H9 (cell line): ENCODE data around the gene ERAP2. TPM values are rescaled to one million over a fixed set of nuclear protein-coding genes. Genes with fewer than 3 reads are reported as not detected.

Source experiments
- DNase-seq: peaks from one replicate; pipeline ENCODE4 v3.0.0-alpha.2; 2017
- H2AFZ ChIP-seq: one replicate; pipeline ENCODE4 v1.6.1; 2013; ENCODE audit warnings: mild to moderate bottlenecking, low read length, control low read depth, moderate library complexity
- H2AK5ac ChIP-seq: 2 replicates; pipeline ENCODE4 v1.6.1; 2013; ENCODE audit warnings: low read length, control low read depth, mixed read lengths; ENCODE audit not compliant: insufficient read length
- H2BK120ac ChIP-seq: one replicate; pipeline ENCODE4 v1.6.1; 2013; ENCODE audit warnings: low read depth, mild to moderate bottlenecking, low read length, control low read depth, inconsistent platforms; ENCODE audit not compliant: poor library complexity, severe bottlenecking
- H2BK12ac ChIP-seq: 2 replicates; pipeline ENCODE4 v1.6.1; 2013; ENCODE audit warnings: low read length, control low read depth, mixed read lengths, low read depth; ENCODE audit not compliant: insufficient read length
- H2BK15ac ChIP-seq: 2 replicates; pipeline ENCODE4 v1.6.1; 2013; ENCODE audit warnings: low read depth, low read length, control low read depth
- H2BK20ac ChIP-seq: one replicate; pipeline ENCODE4 v1.6.1; 2013; ENCODE audit warnings: low read depth, mild to moderate bottlenecking, low read length, control low read depth, inconsistent platforms; ENCODE audit not compliant: poor library complexity, severe bottlenecking
- H2BK5ac ChIP-seq: 2 replicates; pipeline ENCODE4 v1.6.1; 2013; ENCODE audit warnings: low read length, control low read depth, mixed read lengths; ENCODE audit not compliant: insufficient read length
- H3K14ac ChIP-seq: 2 replicates; pipeline ENCODE4 v1.6.1; 2013; ENCODE audit warnings: low read length, control low read depth; ENCODE audit not compliant: insufficient read depth
- H3K18ac ChIP-seq: 2 replicates; pipeline ENCODE4 v1.6.1; 2013; ENCODE audit warnings: low read depth, mild to moderate bottlenecking, mixed read lengths, low read length, control low read depth; ENCODE audit not compliant: insufficient read length
- H3K23ac ChIP-seq: 2 replicates; pipeline ENCODE4 v1.6.1; 2013; ENCODE audit warnings: low read length, control low read depth, mixed read lengths, low read depth; ENCODE audit not compliant: insufficient read length
- H3K23me2 ChIP-seq: 2 replicates; pipeline ENCODE4 v1.6.1; 2013; ENCODE audit warnings: low read depth, mild to moderate bottlenecking, mixed read lengths, low read length, control low read depth; ENCODE audit not compliant: insufficient read length, poor library complexity, severe bottlenecking
- H3K27ac ChIP-seq: 2 replicates; pipeline ENCODE4 v1.5.1; 2013; ENCODE audit warnings: low read length, control low read depth, mixed read lengths, low read depth; ENCODE audit not compliant: insufficient read length
- H3K27me3 ChIP-seq: 2 replicates; pipeline ENCODE4 v1.6.1; 2013; ENCODE audit warnings: low read length, control low read depth, inconsistent platforms; ENCODE audit not compliant: insufficient read depth
- H3K4ac ChIP-seq: 2 replicates; pipeline ENCODE4 v1.6.1; 2013; ENCODE audit warnings: low read depth, mild to moderate bottlenecking, control low read depth, inconsistent platforms, low read length, moderate library complexity
- H3K4me1 ChIP-seq: 2 replicates; pipeline ENCODE4 v1.6.1; 2013; ENCODE audit warnings: low read length, control low read depth, inconsistent platforms; ENCODE audit not compliant: insufficient read depth
- H3K4me2 ChIP-seq: 2 replicates; pipeline ENCODE4 v1.6.1; 2013; ENCODE audit warnings: low read length, control low read depth, mixed read lengths; ENCODE audit not compliant: insufficient read length, insufficient read depth
- H3K56ac ChIP-seq: 2 replicates; pipeline ENCODE4 v1.6.1; 2013; ENCODE audit warnings: low read depth, mild to moderate bottlenecking, mixed read lengths, low read length, control low read depth; ENCODE audit not compliant: insufficient read length
- H3K79me1 ChIP-seq: 2 replicates; pipeline ENCODE4 v1.6.1; 2013; ENCODE audit warnings: low read depth, mild to moderate bottlenecking, moderate library complexity, low read length, control low read depth, inconsistent platforms; ENCODE audit not compliant: insufficient read depth, poor library complexity, severe bottlenecking
- H3K79me2 ChIP-seq: 2 replicates; pipeline ENCODE4 v1.6.1; 2013; ENCODE audit warnings: low read length, control low read depth, inconsistent platforms; ENCODE audit not compliant: insufficient read depth
- H3K9ac ChIP-seq: 2 replicates; pipeline ENCODE4 v1.6.1; 2013; ENCODE audit warnings: low read length, control low read depth, mixed read lengths; ENCODE audit not compliant: insufficient read length; ENCODE audit errors: extremely low read depth
- H3K9me3 ChIP-seq: one replicate; pipeline ENCODE4 v1.6.1; 2013; ENCODE audit warnings: low read depth, low read length, inconsistent platforms; ENCODE audit not compliant: control insufficient read depth
- H3T11ph ChIP-seq: one replicate; pipeline ENCODE4 v1.6.1; 2013; ENCODE audit warnings: mild to moderate bottlenecking, low read length, control low read depth, inconsistent platforms
- H4K20me1 ChIP-seq: one replicate; pipeline ENCODE4 v1.6.1; 2013; ENCODE audit not compliant: control insufficient read depth, insufficient read length, insufficient read depth
- H4K5ac ChIP-seq: 2 replicates; pipeline ENCODE4 v1.6.1; 2013; ENCODE audit warnings: low read depth, mild to moderate bottlenecking, mixed read lengths, low read length, control low read depth; ENCODE audit not compliant: insufficient read length
- H4K8ac ChIP-seq: replicated peaks from 2 replicates; pipeline ENCODE4 v1.6.1; 2013; ENCODE audit warnings: low read length, control low read depth, mixed read lengths, low read depth; ENCODE audit not compliant: insufficient read length
- H4K91ac ChIP-seq: 2 replicates; pipeline ENCODE4 v1.6.1; 2013; ENCODE audit warnings: low read depth, mild to moderate bottlenecking, moderate library complexity, mixed read lengths, low read length, control low read depth; ENCODE audit not compliant: insufficient read length
- H3K27ac Mint-ChIP-seq, 3 experiments: 2 replicates in 2 of 3; 3 replicates in 1 of 3; pipeline ENCODE4 v1.8.0; 2020 to 2021; ENCODE audit warnings: mixed read lengths in 3 of 3, mild to moderate bottlenecking in 1 of 3, moderate library complexity in 1 of 3
- H3K27me3 Mint-ChIP-seq: 2 replicates; pipeline ENCODE4 v1.8.0; 2021; ENCODE audit warnings: low read depth, mild to moderate bottlenecking, moderate library complexity, mixed read lengths
- H3K36me3 Mint-ChIP-seq, 3 experiments: 2 replicates in 2 of 3; 3 replicates in 1 of 3; pipeline ENCODE4 v1.8.0; 2020 to 2021; ENCODE audit warnings: low read depth in 3 of 3, mixed read lengths in 3 of 3; ENCODE audit not compliant: insufficient read depth in 1 of 3
- H3K4me1 Mint-ChIP-seq, 2 experiments: 2 replicates each; pipeline ENCODE4 v1.8.0; 2020; ENCODE audit warnings: mixed read lengths in 2 of 2
- H3K4me3 Mint-ChIP-seq, 2 experiments: 2 replicates in 1 of 2; 3 replicates in 1 of 2; pipeline ENCODE4 v1.8.0; 2020 to 2021; ENCODE audit warnings: mild to moderate bottlenecking in 2 of 2, mixed read lengths in 2 of 2, moderate library complexity in 1 of 2
- H3K9me3 Mint-ChIP-seq, 2 experiments: 2 replicates in 1 of 2; 3 replicates in 1 of 2; pipeline ENCODE4 v1.8.0; 2020; ENCODE audit warnings: mild to moderate bottlenecking in 2 of 2, mixed read lengths in 2 of 2, moderate library complexity in 1 of 2
- CTCF ChIP-seq: fragments of 200-600 bp; sonication (generic); conservative IDR thresholded peaks from 3 replicates; pipeline ENCODE4 v1.8.0; 2021; ENCODE audit warnings: antibody characterized with exemption, mild to moderate bottlenecking
- WGBS: extraction: QIAGEN DNeasy Blood & Tissue Kit; methylation state at CpG from one replicate; pipeline ENCODE4 v1.1.7; 2013; ENCODE audit warnings: missing lambda C conversion rate, low lambda C conversion rate, mixed read lengths; ENCODE audit not compliant: insufficient read length; ENCODE audit errors: extremely low coverage; 5-methylcytosine and 5-hydroxymethylcytosine counted together
- total RNA-seq: library from RNA; stranded (reverse); gene quantifications from 2 replicates; pipeline ENCODE4 v1.2.1, GENCODE V29; 2021

ERAP2 gene
- total RNA-seq, 1 experiment from 2014 or later: 0.09 TPM

DNA sequence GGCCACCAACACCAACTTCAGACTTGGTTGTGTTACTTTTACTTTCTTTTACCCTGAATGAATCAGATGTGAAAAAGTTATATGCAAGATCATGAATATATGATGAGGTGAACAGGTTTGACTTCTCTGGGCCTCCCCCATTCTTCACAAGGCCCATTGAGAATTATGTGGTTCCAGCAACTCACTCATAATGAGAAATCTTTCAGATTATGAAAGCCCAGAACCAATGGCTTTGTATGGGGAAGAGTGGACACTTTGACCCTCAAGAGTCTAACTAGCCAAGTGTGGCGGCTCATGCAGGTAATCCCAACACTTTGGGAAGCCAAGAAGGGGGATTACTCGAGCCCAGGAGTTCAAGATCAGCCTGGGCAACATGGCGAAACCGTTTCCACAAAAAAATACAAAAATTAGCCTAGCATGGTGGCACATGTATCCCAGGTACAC lies 43.5 kb downstream of the ERAP2 start:
- no peak overlapping the region for H2BK12ac ChIP-seq
- H3K18ac ChIP-seq: no peak overlapping the region
- H3K9me3 ChIP-seq: no peaks in the 10 kb centered on the region
- H2BK120ac ChIP-seq: no peak overlapping the region
- H3K14ac ChIP-seq: no peak overlapping the region
- H3K36me3 Mint-ChIP-seq: no peaks in the 10 kb centered on the region
- no peak overlapping the region for H3K4me3 Mint-ChIP-seq
- H3K27me3 ChIP-seq: no peaks in the 10 kb centered on the region
- H4K91ac ChIP-seq: no peak overlapping the region
- no peak overlapping the region for H2BK15ac ChIP-seq
- no peaks in the 10 kb centered on the region for H3K79me2 ChIP-seq
- no peak overlapping the region for H4K8ac ChIP-seq
- no CpG with 5 or more reads among the region's 4 CpGs for whole genome bisulfite sequencing
- no peak overlapping the region for H3K56ac ChIP-seq
- H3K9ac ChIP-seq: no peak overlapping the region
- no peak overlapping the region for H2BK20ac ChIP-seq
- no peaks in the 10 kb centered on the region for H3K27me3 Mint-ChIP-seq
- H3K23me2 ChIP-seq: no peaks in the 10 kb centered on the region
- no peaks in the 10 kb centered on the region; a peak in 1 of 5 replicates for H3K9me3 Mint-ChIP-seq
- H3K27ac Mint-ChIP-seq: no peak overlapping the region
- H2BK5ac ChIP-seq: no peak overlapping the region
- H3K4me1 ChIP-seq: no peaks in the 10 kb centered on the region
- H3K4ac ChIP-seq: no peak overlapping the region
- H3K4me1 Mint-ChIP-seq: peaks cover 7 to 8% of the 10 kb centered on the region in 2 experiments
- no peak overlapping the region for H3T11ph ChIP-seq
- no peaks in the 10 kb centered on the region for H3K79me1 ChIP-seq
- H4K20me1 ChIP-seq: no peaks in the 10 kb centered on the region
- H3K4me2 ChIP-seq: no peak overlapping the region
- H3K27ac ChIP-seq: no peak overlapping the region
- H4K5ac ChIP-seq: no peak overlapping the region
- H3K23ac ChIP-seq: no peak overlapping the region
- H2AFZ ChIP-seq: no peak overlapping the region
- H2AK5ac ChIP-seq: no peak overlapping the region
- no peak for DNase-seq
- no peak for TF ChIP-seq CTCF
